ENCODE measurements around the gene GSTO2.
A peak's percentile ranks its signal among the peaks of the same experiment; 100 is the strongest.

DNA sequence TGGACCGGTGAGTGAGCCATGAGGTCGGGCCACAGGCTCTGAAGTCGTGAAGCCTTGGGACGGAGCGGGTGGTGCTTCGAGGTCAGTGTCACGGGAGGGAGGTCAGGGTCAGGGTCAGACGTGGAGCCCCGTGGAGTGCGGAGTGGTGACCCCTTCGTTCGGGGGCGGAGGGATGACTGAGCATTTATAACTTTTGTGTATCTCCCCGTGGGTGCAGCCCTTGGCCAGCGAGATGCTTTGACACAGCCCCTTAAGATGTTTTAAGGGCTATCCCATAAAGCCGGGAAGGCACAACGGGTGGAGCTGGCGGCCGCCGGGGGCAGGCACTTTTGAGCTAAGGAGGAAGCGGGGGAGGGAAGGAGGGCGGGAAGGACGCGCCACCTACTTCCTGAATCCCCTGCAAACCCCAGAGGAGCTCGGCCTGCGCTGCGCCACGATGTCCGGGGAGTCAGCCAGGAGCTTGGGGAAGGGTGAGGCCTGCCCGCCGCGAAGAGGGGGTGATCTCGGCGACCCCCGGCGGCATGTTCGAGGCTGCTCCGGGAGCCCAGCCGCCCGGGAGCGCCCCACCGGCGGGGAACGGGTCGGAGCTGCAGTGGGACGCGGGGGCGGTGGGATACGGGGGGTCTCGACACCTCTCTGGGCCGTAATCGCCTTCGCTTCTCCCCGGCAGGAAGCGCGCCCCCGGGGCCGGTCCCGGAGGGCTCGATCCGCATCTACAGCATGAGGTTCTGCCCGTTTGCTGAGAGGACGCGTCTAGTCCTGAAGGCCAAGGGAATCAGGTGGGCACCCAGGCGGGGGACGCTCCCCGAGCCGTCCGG is 14.3 kb upstream of the GSTO2 start, which contains the start of gene GSTO1:
- TF ChIP-seq CTCF (conservative IDR thresholded peaks at IDR 0.05) (peak; percentile 18; the same call in 1 of the 2 replicates), ZFX (IDR thresholded peaks at IDR 0.05) (peak; percentile 78)
